HEK293 (cell line): Measurements from ENCODE around the gene TEX9.
"Not testable (repeated sequence)": the region's sequence is repeated elsewhere in the genome, so short reads cannot be mapped to it uniquely, and the experiment has no call there.

ENCODE experiments used
- CTCF ChIP-seq: fragments of 450-650 bp; formaldehyde crosslinking; IDR thresholded peaks from 2 replicates; pipeline ENCODE4 v1.5.1; 2016; ENCODE audit warnings: missing biosample characterization, missing genetic modification characterization
- ELK4 ChIP-seq: IDR thresholded peaks from 2 replicates; pipeline ENCODE4 v1.6.1; 2011; ENCODE audit warnings: mild to moderate bottlenecking, low read depth, low read length, borderline replicate concordance
- TCF7L2 ChIP-seq: IDR thresholded peaks from 2 replicates; pipeline ENCODE4 v1.6.1; 2011; ENCODE audit warnings: low read depth, mild to moderate bottlenecking, inconsistent platforms, low read length, moderate library complexity, borderline replicate concordance
- YY1 ChIP-seq: fragments of 450-650 bp; formaldehyde crosslinking; IDR thresholded peaks from 2 replicates; pipeline ENCODE4 v1.5.1; 2018; ENCODE audit warnings: missing biosample characterization, missing genetic modification characterization
- ZBTB1 ChIP-seq: fragments of 450-650 bp; formaldehyde crosslinking; IDR thresholded peaks from 2 replicates; pipeline ENCODE4 v1.5.1; 2016; ENCODE audit warnings: missing biosample characterization, missing genetic modification characterization
- ZBTB11 ChIP-seq: fragments of 450-650 bp; formaldehyde crosslinking; conservative IDR thresholded peaks from 2 replicates; pipeline ENCODE4 v1.5.1; 2016; ENCODE audit warnings: low read depth, missing biosample characterization, missing genetic modification characterization
- ZBTB8A ChIP-seq: fragments of 450-650 bp; formaldehyde crosslinking; IDR thresholded peaks from 2 replicates; pipeline ENCODE4 v1.5.1; 2016; ENCODE audit warnings: missing biosample characterization, missing genetic modification characterization
- ZNF24 ChIP-seq: fragments of 450-650 bp; formaldehyde crosslinking; IDR thresholded peaks from 2 replicates; pipeline ENCODE4 v1.5.1; 2016; ENCODE audit warnings: missing biosample characterization, missing genetic modification characterization
- ZNF350 ChIP-seq: fragments of 450-650 bp; formaldehyde crosslinking; IDR thresholded peaks from 2 replicates; pipeline ENCODE4 v1.5.0; 2017; ENCODE audit warnings: missing biosample characterization, mild to moderate bottlenecking, missing genetic modification characterization
- ZNF366 ChIP-seq: fragments of 450-650 bp; formaldehyde crosslinking; conservative IDR thresholded peaks from 2 replicates; pipeline ENCODE4 v1.5.1; 2016; ENCODE audit warnings: missing biosample characterization, missing genetic modification characterization
- ZNF433 ChIP-seq: fragments of 450-650 bp; formaldehyde crosslinking; IDR thresholded peaks from 2 replicates; pipeline ENCODE4 v1.5.1; 2016; ENCODE audit warnings: missing biosample characterization, missing genetic modification characterization, low read depth
- ZNF561 ChIP-seq: fragments of 450-650 bp; IDR thresholded peaks from 2 replicates; pipeline ENCODE4 v1.5.1; 2018; ENCODE audit warnings: missing biosample characterization, missing genetic modification characterization, borderline replicate concordance
- TF ChIP-seq, protein P1 (sequence below): fragments of 450-650 bp; formaldehyde crosslinking; optimal IDR thresholded peaks from 2 replicates; pipeline ENCODE3; 2016; ENCODE audit warnings: missing biosample characterization, mild to moderate bottlenecking, missing genetic modification characterization

- TF ChIP-seq CTCF (tag by site-specific recombination); ZNF561 (tag by site-specific recombination); ELK4; ZBTB11; ZNF366; ZNF350 (tag by site-specific recombination); ZNF24 (tag by site-specific recombination); ZNF433; TCF7L2; ZBTB8A; YY1 (tag by site-specific recombination); ZBTB1 (tag by site-specific recombination): not testable (repeated sequence)
- TF ChIP-seq, protein P1, sequence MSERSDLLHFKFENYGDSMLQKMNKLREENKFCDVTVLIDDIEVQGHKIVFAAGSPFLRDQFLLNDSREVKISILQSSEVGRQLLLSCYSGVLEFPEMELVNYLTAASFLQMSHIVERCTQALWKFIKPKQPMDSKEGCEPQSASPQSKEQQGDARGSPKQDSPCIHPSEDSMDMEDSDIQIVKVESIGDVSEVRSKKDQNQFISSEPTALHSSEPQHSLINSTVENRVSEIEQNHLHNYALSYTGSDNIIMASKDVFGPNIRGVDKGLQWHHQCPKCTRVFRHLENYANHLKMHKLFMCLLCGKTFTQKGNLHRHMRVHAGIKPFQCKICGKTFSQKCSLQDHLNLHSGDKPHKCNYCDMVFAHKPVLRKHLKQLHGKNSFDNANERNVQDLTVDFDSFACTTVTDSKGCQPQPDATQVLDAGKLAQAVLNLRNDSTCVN = not testable (repeated sequence)
Measured at GRCh38 chr15:56397325-56397724, 32.1 kb downstream of the TEX9 start.
